ENCODE measurements around the gene YBX3.
"Not testable (repeated sequence)": the region's sequence is repeated elsewhere in the genome, so short reads cannot be mapped to it uniquely, and the experiment has no call there.

Gene YBX3

GRCh38 chr12:10749700-10750384 lies 26.7 kb upstream of the YBX3 start:
- 0 out of 2 replicates have a peak overlapping the region, but pooled peaks have one; percentile 8 for H3K4me3 ChIP-seq (ENCODE audit: low read depth, low read length)
- peak; percentile 78 for TF ChIP-seq CTCF (IDR thresholded peaks at IDR 0.05; ENCODE audit: control insufficient read depth, extremely low read depth, insufficient read depth)
- peak; percentile 68 for DNase-seq (ENCODE audit: low read depth)

GRCh38 chr12:10747730-10748129 lies 24.6 kb upstream of the YBX3 start:
- no peak for DNase-seq (ENCODE audit: low read depth)
- H3K4me3 ChIP-seq (ENCODE audit: low read depth, low read length), result no peak overlapping the region
- no peak for TF ChIP-seq CTCF (IDR thresholded peaks at IDR 0.05; ENCODE audit: control insufficient read depth, extremely low read depth, insufficient read depth)

GRCh38 chr12:10743420-10743819 lies 20.3 kb upstream of the YBX3 start:
- not testable (repeated sequence) for H3K4me3 ChIP-seq (ENCODE audit: low read depth, low read length); DNase-seq (ENCODE audit: low read depth)

DNA sequence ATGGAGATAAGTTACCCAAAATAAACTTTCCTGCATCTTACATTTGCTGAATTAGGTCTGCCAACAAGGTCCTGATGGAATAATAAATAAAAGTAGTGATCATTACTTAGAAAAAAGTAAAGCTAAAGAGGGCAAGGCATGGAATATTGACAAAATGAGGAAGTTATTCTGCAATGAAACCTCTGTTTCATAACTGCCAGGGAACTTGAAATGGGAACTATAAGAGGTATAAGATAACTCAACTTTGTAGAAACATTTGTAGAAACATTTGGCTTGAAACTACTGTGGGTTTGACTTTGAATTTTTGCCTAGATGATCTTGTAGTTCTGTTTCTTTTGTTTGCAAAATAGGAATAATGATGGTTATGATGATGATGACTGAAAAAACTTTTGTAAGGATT lies 18.7 kb upstream of the YBX3 start:
- TF ChIP-seq CTCF (IDR thresholded peaks at IDR 0.05; ENCODE audit: control insufficient read depth, extremely low read depth, insufficient read depth), result no peak
- no peak overlapping the region for H3K4me3 ChIP-seq (ENCODE audit: low read depth, low read length)
- DNase-seq (ENCODE audit: low read depth), result no peak

GRCh38 chr12:10740182-10740581 lies 17.1 kb upstream of the YBX3 start:
- TF ChIP-seq CTCF (IDR thresholded peaks at IDR 0.05; ENCODE audit: control insufficient read depth, extremely low read depth, insufficient read depth), result no peak
- H3K4me3 ChIP-seq (ENCODE audit: low read depth, low read length), result no peak overlapping the region
- no peak for DNase-seq (ENCODE audit: low read depth)

DNA sequence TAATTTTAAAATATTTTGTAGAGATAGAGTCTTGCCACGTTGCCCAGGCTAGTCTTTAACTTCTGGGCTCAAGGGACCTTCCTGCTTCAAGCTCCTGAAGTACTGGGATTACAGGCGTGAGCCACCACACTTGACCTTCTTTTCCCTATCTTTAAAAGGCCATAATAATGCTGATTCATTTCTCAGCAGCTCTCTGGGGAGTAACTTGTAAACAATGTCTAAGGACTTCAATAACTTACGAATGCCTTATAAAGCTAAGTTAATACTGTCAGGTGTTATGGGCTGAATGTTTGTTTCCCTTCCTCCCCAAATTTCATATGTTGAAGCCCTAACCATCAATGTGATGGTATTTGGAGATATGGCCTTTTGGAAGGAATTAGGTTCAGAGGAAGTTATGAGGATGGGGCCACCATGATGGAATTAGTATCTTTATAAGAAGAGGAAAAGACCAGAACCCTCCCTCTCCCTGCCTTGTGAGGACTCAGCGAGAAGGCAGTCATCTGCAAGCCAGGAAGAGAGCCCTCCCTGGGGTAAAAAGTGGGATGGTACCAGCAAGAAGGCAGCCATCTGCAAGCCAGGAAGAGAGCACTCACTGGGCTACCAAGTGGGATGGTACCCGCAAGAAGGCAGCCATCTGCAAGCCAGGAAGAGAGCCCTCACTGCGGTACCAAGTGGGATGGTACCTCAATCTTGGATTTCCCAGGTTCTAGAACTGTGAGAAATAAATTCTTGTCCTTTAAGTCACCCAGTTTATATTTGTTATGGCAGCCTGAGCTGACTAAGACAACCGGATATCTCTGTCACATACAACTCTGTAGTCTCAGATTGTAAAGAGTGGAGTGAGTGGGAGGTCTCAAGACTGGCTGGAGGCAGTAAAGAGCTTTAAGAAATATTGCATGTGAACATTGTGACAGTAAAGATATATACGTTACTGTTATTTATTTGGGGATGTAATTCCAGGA lies 16.3 kb upstream of the YBX3 start:
- no peak overlapping the region for H3K4me3 ChIP-seq (ENCODE audit: low read depth, low read length)
- no peak for DNase-seq (ENCODE audit: low read depth)
- no peak for TF ChIP-seq CTCF (IDR thresholded peaks at IDR 0.05; ENCODE audit: control insufficient read depth, extremely low read depth, insufficient read depth)

GRCh38 chr12:10737249-10737648 lies 14.1 kb upstream of the YBX3 start:
- no peak for TF ChIP-seq CTCF (IDR thresholded peaks at IDR 0.05; ENCODE audit: control insufficient read depth, extremely low read depth, insufficient read depth)
- H3K4me3 ChIP-seq (ENCODE audit: low read depth, low read length), result no peak overlapping the region
- no peak for DNase-seq (ENCODE audit: low read depth)

Measured in LNCaP clone FGC (cell line).